Panc1 (cell line): Measurements from ENCODE around the gene CYP27B1. TPM values are rescaled to one million over a fixed set of nuclear protein-coding genes. Genes with fewer than 3 reads are reported as not detected.

ENCODE experiments used
- ATAC-seq: fragments of 200-7000 bp; cut with Tn5 transposase; 2 replicates; pipeline ENCODE4 v1.9.1; 2020; ENCODE audit warnings: mild to moderate bottlenecking, moderate library complexity
- BruUV-seq: library from RNA; stranded (reverse); fragments of 400-500 nt; replicated peaks from 2 replicates; lab custom pipeline; 2021; lab: Mats Ljungman, UMichigan
- CTCF ChIA-PET: fragments of 300-600 bp; sonication (Branson Sonifier 250); formaldehyde crosslinking; loops from one replicate; lab custom pipeline; 2022; ENCODE audit warnings: antibody characterized with exemption; lab: Charles Lee
- POLR2A ChIA-PET: fragments of 300-600 bp; sonication (Branson Sonifier 250); formaldehyde crosslinking; loops from one replicate; lab custom pipeline; 2022; ENCODE audit warnings: antibody characterized with exemption; lab: Charles Lee
- DNase-seq: peaks from one replicate; pipeline ENCODE4 v3.0.0-alpha.2; 2010; ENCODE audit warnings: low read depth, low spot score
- H3K27ac ChIP-seq: 2 replicates; pipeline ENCODE4 v1.5.1; 2011; ENCODE audit warnings: mild to moderate bottlenecking, low read length, inconsistent platforms
- H3K27me3 ChIP-seq: fragments of 200-500 bp; sonication (Bioruptor generic); 2 replicates; pipeline ENCODE4 v1.6.0; 2014; ENCODE audit warnings: low read length, inconsistent platforms; ENCODE audit not compliant: control insufficient read depth, insufficient read depth
- H3K36me3 ChIP-seq: fragments of 200-500 bp; sonication (Bioruptor generic); 2 replicates; pipeline ENCODE4 v1.5.1; 2014; ENCODE audit warnings: inconsistent platforms, mild to moderate bottlenecking, low read length, moderate library complexity; ENCODE audit not compliant: control insufficient read depth, insufficient read depth
- H3K4me1 ChIP-seq: 2 replicates; pipeline ENCODE4 v1.5.1; 2011; ENCODE audit warnings: inconsistent platforms, mild to moderate bottlenecking, low read length, moderate library complexity; ENCODE audit not compliant: control insufficient read depth, insufficient read depth
- H3K4me3 ChIP-seq, 2 experiments: 2 replicates each; pipeline ENCODE4 v1.5.1; 2011 to 2012; ENCODE audit warnings: low read depth in 2 of 2, low read length in 2 of 2, mild to moderate bottlenecking in 2 of 2, inconsistent platforms in 1 of 2, moderate library complexity in 1 of 2
- H3K9me3 ChIP-seq: fragments of 200-500 bp; sonication (Bioruptor generic); 2 replicates; pipeline ENCODE4 v1.5.1; 2014; ENCODE audit warnings: low read depth, mild to moderate bottlenecking, inconsistent platforms, low read length, moderate library complexity; ENCODE audit not compliant: control insufficient read depth, insufficient read depth
- CTCF ChIP-seq: fragments of 450-650 bp; IDR thresholded peaks from 2 replicates; pipeline ENCODE4 v1.5.1; 2017; ENCODE audit warnings: mild to moderate bottlenecking
- POLR2AphosphoS5 ChIP-seq: IDR thresholded peaks from 2 replicates; pipeline ENCODE4 v1.6.1; 2012; ENCODE audit warnings: mild to moderate bottlenecking, low read depth, low read length, moderate library complexity
- REST ChIP-seq, 2 experiments: IDR thresholded peaks; 2 replicates each; pipeline ENCODE4 v1.6.1; 2011 to 2012; ENCODE audit warnings: low read depth in 2 of 2, control low read depth in 1 of 2, low read length in 1 of 2, mild to moderate bottlenecking in 1 of 2, moderate library complexity in 1 of 2; ENCODE audit not compliant: insufficient read depth in 1 of 2
- SIN3A ChIP-seq: IDR thresholded peaks from 2 replicates; pipeline ENCODE4 v1.6.1; 2012; ENCODE audit warnings: low read depth, mild to moderate bottlenecking, low read length, moderate library complexity, borderline replicate concordance; ENCODE audit not compliant: insufficient read depth
- TCF7L2 ChIP-seq: IDR thresholded peaks from 2 replicates; pipeline ENCODE4 v1.6.1; 2011; ENCODE audit warnings: mild to moderate bottlenecking, low read depth, low read length, inconsistent platforms
- in situ Hi-C: cut with HindIII; loops from 2 replicates; pipeline ENCODE4 v1.10.0; 2016; ENCODE audit warnings: low sequenced_read_pairs, low pct_unique_long_range_greater_than_20kb
- intact Hi-C: fragments of 100-400 bp; cut with micrococcal nuclease; formaldehyde crosslinking; loops from one replicate; pipeline ENCODE4 v1.10.0; 2022; ENCODE audit not compliant: unreplicated experiment
- total RNA-seq: library from RNA; stranded (reverse); gene quantifications from one replicate; pipeline ENCODE4 v1.2.1, GENCODE V29; 2021; ENCODE audit not compliant: unreplicated experiment

The CYP27B1 gene
- total RNA-seq, 1 experiment from 2014 or later, result 4.0 TPM

GRCh38 chr12:57726151-57726883 is 40.6 kb downstream of the CYP27B1 start:
- TF ChIP-seq POLR2AphosphoS5 (0 out of 2 replicates have a peak, but pooled peaks have one; percentile 17), SIN3A (no peak), REST (IDR thresholded peaks at IDR 0.05; ENCODE audit: insufficient read depth in 1 of 2, low read depth in 2 of 2, low read length in 1 of 2) (no peak), TCF7L2 (no peak), CTCF (peak; percentile 96)
- H3K9me3 ChIP-seq, result no peaks in the 10 kb centered on the region
- no TSS peak for BruUV-seq
- peak overlapping the region; percentile 93 for H3K4me3 ChIP-seq
- no peaks in the 10 kb centered on the region for H3K27me3 ChIP-seq
- ChIA-PET POLR2A (interaction anchor here (0.6 kb wide), 1 partner anchor 82 kb away, joined by 4 read pairs; no protein-coding TSS in a partner anchor), CTCF (interaction anchor here (0.6 to 2.0 kb wide), 7 partner anchors 9 to 101 kb away, joined by 3 to 12 read pairs (median 5); partner anchors contain the start of genes B4GALNT1 and TSPAN31)
- in situ Hi-C loops (no loop called here), intact Hi-C loops (no loop called here)
- ATAC-seq, result peak; percentile 95
- DNase-seq, result no peak
- H3K27ac ChIP-seq, result peak overlapping the region; percentile 82
- H3K36me3 ChIP-seq, result no peaks in the 10 kb centered on the region
- H3K4me1 ChIP-seq, result peaks cover 4% of the 10 kb centered on the region; the same call in 1 of the 2 replicates

- H3K4me3 ChIP-seq, result peak overlapping the region; percentile 93
- DNase-seq, result no peak
- no peaks in the 10 kb centered on the region for H3K9me3 ChIP-seq
- TF ChIP-seq POLR2AphosphoS5 (no peak), CTCF (no peak), TCF7L2 (no peak), SIN3A (no peak), REST (IDR thresholded peaks at IDR 0.05; ENCODE audit: insufficient read depth in 1 of 2, low read depth in 2 of 2, low read length in 1 of 2) (no peak)
- CTCF ChIA-PET, result interaction anchor here (0.6 to 2.0 kb wide), 7 partner anchors 9 to 100 kb away, joined by 3 to 12 read pairs (median 5); partner anchors contain the start of genes B4GALNT1 and TSPAN31
- POLR2A ChIA-PET, result interaction anchor here (0.6 kb wide), 1 partner anchor 82 kb away, joined by 4 read pairs; no protein-coding TSS in a partner anchor
- peak; percentile 11 for ATAC-seq
- H3K27ac ChIP-seq, result peak overlapping the region; percentile 82
- in situ Hi-C loops, result no loop called here
- no TSS peak for BruUV-seq
- no peaks in the 10 kb centered on the region for H3K36me3 ChIP-seq
- intact Hi-C loops, result no loop called here
- H3K27me3 ChIP-seq, result no peaks in the 10 kb centered on the region
- peaks cover 4% of the 10 kb centered on the region; the same call in 1 of the 2 replicates for H3K4me1 ChIP-seq
Measured at GRCh38 chr12:57725851-57726150, 41.1 kb downstream of the CYP27B1 start.
